Activated CD4-positive, alpha-beta T cell treated with anti-CD3 and anti-CD28 coated beads, Interleukin-2, amount 50 U/mL, for 48 hours (primary cell): Measurements from ENCODE around the gene STAT6.

Experiments
- DNase-seq, 2 experiments: peaks; one replicate each; pipeline ENCODE4 v3.0.0-alpha.2; 2020

STAT6 gene

DNA sequence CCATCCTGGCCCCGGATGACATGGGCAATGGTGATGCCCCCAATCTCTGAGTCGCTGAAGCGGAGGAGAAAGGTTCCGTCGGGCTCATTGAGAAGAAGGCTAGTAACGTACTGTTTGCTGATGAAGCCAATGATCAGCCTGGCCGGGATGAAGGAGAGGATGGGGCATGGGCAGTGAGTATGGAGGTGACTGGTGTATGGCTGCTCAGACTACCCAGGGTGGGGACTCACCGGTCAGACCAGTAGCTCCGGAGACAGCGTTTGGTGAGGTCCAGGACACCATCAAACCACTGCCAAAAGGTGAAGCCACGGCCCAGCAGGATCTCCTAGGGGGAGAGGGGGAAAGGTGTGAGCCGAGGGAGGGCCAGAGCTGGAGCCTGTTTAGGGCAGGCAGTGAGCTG lies 11.4 kb downstream of the STAT6 start:
- no peak for DNase-seq

DNA sequence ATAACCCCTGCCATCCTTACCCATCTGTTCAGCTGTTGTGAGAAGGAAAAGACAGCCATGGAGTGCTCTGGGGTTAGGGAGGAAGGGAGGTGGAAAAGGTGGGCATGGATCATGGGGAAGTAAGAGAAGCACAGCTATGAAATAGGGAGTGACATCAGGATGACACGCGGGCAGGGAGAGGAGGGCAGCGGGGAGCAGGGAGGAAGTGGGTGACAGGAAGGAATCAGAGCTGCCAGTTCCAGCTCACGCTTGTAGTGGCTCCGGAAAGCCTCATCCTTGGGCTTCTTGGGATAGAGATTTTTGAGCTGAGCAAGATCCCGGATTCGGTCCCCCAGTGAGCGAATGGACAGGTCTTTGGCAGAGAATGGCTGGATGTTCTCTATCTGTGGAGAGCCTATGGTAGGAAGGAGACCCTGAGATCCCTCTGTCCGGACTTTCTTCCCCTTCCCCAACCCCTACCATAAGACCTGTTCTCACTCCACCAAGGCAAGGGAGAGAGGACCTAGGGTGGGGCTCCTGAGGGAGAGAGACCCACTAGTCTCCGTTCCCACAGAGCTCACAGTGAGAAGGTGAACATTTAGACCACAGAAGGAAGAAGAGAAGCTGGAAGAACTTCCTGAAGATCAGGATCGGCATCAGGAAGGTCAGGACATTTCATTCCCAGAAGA lies 12.0 kb downstream of the STAT6 start:
- no peak for DNase-seq

- DNase-seq: no peak
Measured at GRCh38 chr12:57098546-57098945, 12.6 kb downstream of the STAT6 start.

GRCh38 chr12:57097554-57097835 lies 13.7 kb downstream of the STAT6 start:
- DNase-seq: no peak

- no peak for DNase-seq
Measured at GRCh38 chr12:57096748-57097553, 14.2 kb downstream of the STAT6 start.

DNA sequence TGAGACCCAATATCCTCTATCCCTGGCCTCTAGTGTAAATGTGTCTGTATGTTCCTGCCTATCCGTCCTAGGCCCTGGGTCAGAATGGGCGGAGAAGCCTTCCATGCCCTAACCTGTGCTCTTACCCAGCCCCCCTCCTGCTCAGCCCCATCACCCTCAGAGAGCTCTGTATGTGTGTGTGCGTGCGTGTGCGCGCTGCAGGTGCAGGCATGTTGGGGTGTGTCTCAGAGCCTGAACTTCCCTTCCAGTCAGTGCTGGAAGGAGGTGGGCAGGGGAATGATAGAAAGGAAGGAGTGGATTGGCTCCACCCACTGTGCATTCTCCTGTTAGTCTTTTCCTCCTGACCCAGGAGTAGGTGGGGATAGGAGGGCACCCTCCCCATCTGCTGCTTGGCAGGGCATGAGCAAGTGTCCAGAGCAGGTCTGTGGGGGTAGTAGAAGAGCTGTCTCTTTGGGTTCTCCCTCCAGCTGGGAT lies 15.0 kb downstream of the STAT6 start:
- DNase-seq: no peak

DNA sequence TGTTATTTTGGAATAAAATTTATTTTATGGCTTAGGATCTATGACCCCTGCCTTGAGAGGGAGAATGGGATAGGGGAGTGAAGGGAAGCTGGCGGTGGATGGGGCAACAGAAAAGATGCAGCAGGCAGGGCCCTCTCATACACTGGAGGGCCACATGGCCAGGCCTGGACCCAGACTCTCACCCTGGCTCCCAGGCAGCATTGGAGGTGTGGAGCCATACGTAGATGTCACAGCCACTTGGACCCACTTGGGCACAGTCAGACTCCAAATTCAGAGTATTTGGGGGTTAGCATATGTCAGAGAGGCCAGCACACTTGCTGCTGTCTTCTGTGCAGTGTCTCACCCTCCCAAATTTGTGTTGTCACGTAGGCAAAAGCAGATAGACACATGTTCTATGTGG lies 15.7 kb downstream of the STAT6 start:
- DNase-seq: no peak

DNA sequence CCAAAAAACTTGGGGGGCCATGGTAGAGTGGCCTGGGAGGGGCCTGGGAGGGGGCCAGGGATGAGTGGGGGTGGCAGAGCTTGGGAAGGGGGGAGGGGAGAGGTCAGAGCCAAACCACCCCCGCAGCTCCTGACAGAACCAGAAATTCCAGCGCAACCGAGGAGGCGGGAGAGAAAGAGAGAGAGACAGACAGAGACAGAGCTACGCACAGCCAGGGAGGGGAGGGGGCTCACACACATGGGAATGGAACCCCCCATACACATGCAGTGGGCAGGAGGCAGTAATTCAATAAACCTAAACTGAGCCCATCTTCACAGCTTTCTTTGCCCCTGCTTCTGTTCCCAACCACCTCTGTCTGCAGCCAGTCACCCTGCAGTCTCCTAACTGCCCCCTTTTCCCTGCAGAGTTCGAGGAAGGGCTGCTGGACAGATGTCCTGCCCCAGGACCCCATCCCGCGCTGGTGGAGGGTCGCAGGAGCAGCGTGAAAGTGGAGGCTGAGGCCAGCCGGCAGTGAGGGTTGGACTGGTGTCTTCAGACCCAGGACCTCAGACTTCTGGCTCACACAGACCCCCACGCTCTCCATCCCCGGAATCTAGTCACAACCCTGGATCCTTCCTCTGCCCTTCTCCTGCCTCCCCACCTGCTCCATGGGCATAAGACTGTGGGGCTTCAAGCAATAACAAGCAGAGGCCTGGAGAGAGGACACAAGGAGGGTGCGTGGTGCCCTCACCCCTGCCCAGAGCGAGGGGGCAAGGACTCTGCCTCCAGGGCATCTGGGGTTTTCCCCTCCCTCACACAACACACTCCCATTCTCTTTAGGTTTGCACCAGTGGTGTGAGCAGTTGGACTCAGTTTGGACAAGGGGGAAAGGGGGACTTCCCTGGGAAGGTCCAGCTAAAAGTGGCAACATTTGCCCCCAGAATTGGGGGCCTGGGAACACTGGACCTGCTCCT lies 16.7 kb downstream of the STAT6 start:
- DNase-seq: no peak

- peak; percentile 84 for DNase-seq
Measured at GRCh38 chr12:57093415-57094207, 17.6 kb downstream of the STAT6 start.

DNA sequence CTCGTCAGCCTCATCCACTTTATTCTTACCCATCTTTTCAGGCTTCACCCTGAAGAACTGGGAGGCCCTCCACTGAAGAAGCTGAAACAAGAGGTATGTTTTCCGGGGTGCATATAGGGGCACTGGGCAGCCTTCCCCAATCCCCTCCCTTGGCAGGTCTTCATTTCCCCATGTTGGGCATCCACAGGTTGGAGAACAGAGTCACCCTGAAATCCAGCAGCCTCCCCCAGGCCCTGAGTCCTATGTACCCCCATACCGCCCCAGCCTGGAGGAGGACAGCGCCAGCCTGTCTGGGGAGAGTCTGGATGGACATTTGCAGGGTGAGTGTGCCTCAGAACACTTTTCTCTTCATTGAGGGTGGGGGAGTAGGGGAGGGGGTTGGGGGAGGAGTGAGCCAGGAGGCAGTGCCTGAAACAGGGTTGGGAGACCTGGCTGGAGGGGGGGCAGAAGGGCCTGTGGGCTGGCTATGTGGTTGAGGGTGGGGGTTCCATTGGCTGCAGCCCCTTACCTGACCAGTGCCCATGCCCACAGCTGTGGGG lies 18.2 kb downstream of the STAT6 start:
- DNase-seq: no peak

GRCh38 chr12:57092529-57092862 lies 18.7 kb downstream of the STAT6 start:
- DNase-seq: no peak

- DNase-seq: no peak
Measured at GRCh38 chr12:57091638-57092528, 19.3 kb downstream of the STAT6 start.

DNA sequence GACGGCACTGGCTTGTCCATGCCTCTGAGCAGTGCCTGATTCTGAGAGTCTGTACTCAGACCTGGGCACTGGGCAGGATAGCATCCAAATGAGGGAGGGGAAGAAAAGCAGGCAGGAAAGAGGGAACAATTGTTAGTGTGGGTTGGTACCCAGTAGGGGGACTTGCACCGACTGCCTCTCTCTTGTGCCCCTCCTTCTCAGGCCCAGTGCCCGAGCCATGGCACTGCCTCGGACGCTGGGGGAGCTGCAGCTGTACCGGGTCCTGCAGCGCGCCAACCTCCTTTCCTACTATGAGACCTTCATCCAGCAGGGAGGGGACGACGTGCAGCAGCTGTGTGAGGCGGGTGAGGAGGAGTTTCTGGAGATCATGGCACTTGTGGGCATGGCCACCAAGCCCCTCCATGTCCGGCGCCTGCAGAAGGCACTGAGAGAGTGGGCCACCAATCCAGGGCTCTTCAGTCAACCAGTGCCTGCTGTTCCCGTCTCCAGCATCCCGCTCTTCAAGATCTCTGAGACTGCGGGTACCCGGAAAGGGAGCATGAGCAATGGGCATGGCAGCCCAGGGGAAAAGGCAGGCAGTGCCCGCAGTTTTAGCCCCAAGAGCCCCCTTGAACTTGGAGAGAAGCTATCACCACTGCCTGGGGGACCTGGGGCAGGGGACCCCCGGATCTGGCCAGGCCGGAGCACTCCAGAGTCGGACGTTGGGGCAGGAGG lies 20.1 kb downstream of the STAT6 start:
- no peak for DNase-seq

DNA sequence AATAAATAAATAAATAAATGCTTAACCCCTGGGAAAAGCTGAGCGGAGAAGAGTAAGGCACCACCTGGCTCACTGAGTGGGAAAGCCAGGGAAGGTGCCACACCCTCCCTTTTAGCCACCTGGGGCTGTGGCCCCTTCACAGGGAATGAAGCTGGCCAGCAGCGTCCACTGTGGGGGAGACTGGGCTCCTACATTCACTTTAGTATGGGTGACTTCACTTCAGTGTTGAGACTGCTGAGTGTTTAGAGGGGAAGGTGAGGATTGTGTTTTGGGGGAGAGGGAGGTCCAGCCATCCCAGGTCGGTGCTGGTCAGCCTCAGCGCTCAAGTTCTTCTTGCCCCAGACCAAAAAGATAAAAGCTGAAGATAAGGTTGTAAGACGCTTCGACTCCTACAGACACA lies 20.7 kb downstream of the STAT6 start:
- DNase-seq: no peak

DNA sequence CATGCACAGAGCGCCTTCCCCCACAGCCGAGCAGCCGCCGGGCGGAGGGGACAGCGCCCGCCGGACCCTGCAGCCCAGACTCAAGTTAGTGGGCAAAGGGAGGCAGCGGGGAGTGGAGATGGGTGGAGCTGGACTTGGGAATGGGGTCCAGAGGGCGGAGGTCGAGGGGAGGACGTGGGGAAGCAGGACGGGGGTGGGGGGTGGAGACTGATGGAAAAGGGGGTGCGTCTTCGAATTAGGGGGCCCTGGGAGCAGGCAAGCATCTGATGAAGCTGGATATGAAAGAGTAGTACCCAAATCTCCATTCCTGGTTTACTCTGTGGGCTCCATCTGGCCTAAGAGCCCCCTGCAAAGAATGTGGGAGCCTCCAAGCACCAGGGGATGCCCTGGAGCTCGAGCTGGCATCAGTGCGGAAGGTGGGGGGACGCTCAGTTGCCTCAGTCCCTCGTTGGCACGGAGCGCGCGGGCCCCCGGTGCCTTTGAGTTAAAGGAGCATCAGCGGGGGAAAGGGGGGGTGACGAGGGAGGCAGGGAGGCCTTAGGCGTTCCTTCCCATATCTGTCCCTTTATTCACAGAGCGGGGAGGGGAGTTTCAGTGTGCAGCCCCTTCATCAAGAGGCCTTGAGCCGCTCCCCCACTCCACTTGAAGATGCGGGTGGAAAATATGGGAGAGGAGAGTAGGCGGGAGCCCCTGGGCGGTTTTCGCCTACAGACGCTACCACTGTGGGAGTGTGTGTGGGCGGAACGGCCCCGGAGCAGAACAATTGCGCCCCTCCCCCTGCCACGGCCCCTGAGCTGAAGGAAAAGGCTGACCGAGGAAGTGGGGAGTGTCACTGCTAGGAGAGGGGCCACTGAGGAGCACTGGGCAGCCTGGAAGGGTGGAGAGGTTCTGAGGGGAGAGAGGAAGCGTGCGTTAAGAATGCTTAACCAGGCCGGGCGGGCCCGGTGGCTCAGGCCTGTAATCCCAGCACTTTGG lies 21.6 kb downstream of the STAT6 start:
- DNase-seq: peak; percentile 59 to 62

DNA sequence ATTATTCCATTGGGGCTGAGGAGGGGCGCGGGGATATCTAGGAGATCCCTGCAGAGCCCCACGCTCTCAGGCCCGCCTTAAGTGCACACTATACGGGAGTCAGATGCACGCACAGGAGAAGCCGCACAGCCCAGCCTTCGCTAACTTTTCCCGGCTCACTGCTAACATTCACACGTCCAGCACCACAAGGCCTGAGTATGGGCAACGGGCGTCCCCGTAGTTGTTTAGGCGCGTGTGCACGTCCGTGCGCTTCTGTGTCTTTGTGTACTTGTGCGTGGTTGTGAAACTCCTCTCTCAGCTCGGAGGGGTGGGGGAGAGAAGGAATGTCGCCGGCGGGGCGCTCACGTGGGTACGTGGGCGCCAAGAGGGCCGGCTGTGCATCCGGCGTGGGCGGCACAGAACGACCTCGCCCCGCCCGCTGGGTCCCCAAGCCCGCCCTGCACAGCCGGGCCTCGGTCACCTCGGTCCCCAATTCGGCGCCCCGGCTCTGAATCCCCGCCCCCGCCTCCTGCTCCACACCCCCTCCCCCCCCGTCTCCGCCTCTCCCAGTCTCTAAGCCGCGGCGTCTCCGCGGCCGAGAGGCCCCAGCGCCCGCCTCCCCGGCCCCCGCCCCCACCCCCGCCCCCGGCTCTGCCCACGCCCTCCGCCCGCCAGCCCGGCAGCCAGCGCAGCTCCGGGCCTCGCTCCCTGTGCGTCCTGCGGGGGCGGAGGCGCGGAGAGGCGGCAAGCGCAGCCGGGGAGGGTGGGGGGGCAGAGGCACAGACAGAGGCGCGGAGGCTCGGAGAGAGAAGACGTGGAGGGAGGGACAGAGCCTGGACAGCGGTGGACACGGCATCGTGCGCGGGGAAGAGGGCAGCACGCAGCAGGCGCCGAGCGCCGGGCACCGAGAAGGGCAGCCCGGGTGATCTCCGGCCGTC lies 22.6 kb downstream of the STAT6 start, which contains the start of gene NAB2:
Gene NAB2, plus strand, starts transcription at position 761 of the 917 bp plus-strand sequence. CDS start 158 bp downstream, outside the sequence.
- DNase-seq: peak; percentile 89 to 91

GRCh38 chr12:57087691-57088353 lies 23.3 kb downstream of the STAT6 start:
- peak; percentile 88 to 91 for DNase-seq
